ENCODE measurements around the gene SPIRE1.

SPIRE1 gene

GRCh38 chr18:12640881-12641200, 17.1 kb downstream of the SPIRE1 start:
- Histone ChIP-seq H3K4me3 (ENCODE audit: low read depth in 1 of 2, low read length in 2 of 2) (no peak overlapping the region), H3K27ac (ENCODE audit: low read length) (no peak overlapping the region), H3K9ac (ENCODE audit: low read depth, low read length) (no peak overlapping the region), H3K79me2 (ENCODE audit: insufficient read depth, low read length) (no peaks in the 10 kb centered on the region), H3K4me1 (ENCODE audit: insufficient read depth, low read length) (no peaks in the 10 kb centered on the region), H4K20me1 (ENCODE audit: insufficient read depth, low read length) (no peaks in the 10 kb centered on the region), H3K4me2 (ENCODE audit: insufficient read depth, low read length) (no peak overlapping the region), H3K9me3 (ENCODE audit: insufficient read depth, low read length, severe bottlenecking) (no peaks in the 10 kb centered on the region), H3K27me3 (ENCODE audit: insufficient read depth, low read length, poor library complexity) (no peaks in the 10 kb centered on the region), H3K36me3 (ENCODE audit: insufficient read depth, low read length) (no peaks in the 10 kb centered on the region), H2AFZ (ENCODE audit: low read depth, low read length) (no peak overlapping the region)
- ATAC-seq (ENCODE audit: insufficient read depth, low read depth): no peak
- DNase-seq: no peak
- no peak for TF ChIP-seq CTCF (IDR thresholded peaks at IDR 0.05; ENCODE audit: borderline replicate concordance, extremely low read depth, low read length, poor library complexity, severe bottlenecking)
- TF ChIP-seq EZH2 (IDR thresholded peaks at IDR 0.05; ENCODE audit: borderline replicate concordance, low read depth, low read length, severe bottlenecking): no peak

GRCh38 chr18:12639990-12640880, 17.7 kb downstream of the SPIRE1 start:
- ATAC-seq (ENCODE audit: insufficient read depth, low read depth) (no peak), DNase-seq (no peak)
- Histone ChIP-seq H3K36me3 (ENCODE audit: insufficient read depth, low read length) (no peaks in the 10 kb centered on the region), H3K9me3 (ENCODE audit: insufficient read depth, low read length, severe bottlenecking) (no peaks in the 10 kb centered on the region), H3K4me3 (ENCODE audit: low read depth in 1 of 2, low read length in 2 of 2) (no peak overlapping the region), H2AFZ (ENCODE audit: low read depth, low read length) (no peak overlapping the region), H3K9ac (ENCODE audit: low read depth, low read length) (no peak overlapping the region), H4K20me1 (ENCODE audit: insufficient read depth, low read length) (no peaks in the 10 kb centered on the region), H3K27ac (ENCODE audit: low read length) (no peak overlapping the region), H3K27me3 (ENCODE audit: insufficient read depth, low read length, poor library complexity) (no peaks in the 10 kb centered on the region), H3K79me2 (ENCODE audit: insufficient read depth, low read length) (no peaks in the 10 kb centered on the region), H3K4me1 (ENCODE audit: insufficient read depth, low read length) (no peaks in the 10 kb centered on the region), H3K4me2 (ENCODE audit: insufficient read depth, low read length) (no peak overlapping the region)
- TF ChIP-seq CTCF (IDR thresholded peaks at IDR 0.05; ENCODE audit: borderline replicate concordance, extremely low read depth, low read length, poor library complexity, severe bottlenecking): no peak
- TF ChIP-seq EZH2 (IDR thresholded peaks at IDR 0.05; ENCODE audit: borderline replicate concordance, low read depth, low read length, severe bottlenecking): no peak

GRCh38 chr18:12638644-12639124, 19.2 kb downstream of the SPIRE1 start:
- Histone ChIP-seq H2AFZ (ENCODE audit: low read depth, low read length) (no peak overlapping the region), H3K4me3 (ENCODE audit: low read depth in 1 of 2, low read length in 2 of 2) (no peak overlapping the region), H3K79me2 (ENCODE audit: insufficient read depth, low read length) (no peaks in the 10 kb centered on the region), H4K20me1 (ENCODE audit: insufficient read depth, low read length) (no peaks in the 10 kb centered on the region), H3K9ac (ENCODE audit: low read depth, low read length) (no peak overlapping the region), H3K27me3 (ENCODE audit: insufficient read depth, low read length, poor library complexity) (no peaks in the 10 kb centered on the region), H3K27ac (ENCODE audit: low read length) (no peak overlapping the region), H3K4me1 (ENCODE audit: insufficient read depth, low read length) (no peaks in the 10 kb centered on the region), H3K36me3 (ENCODE audit: insufficient read depth, low read length) (no peaks in the 10 kb centered on the region), H3K9me3 (ENCODE audit: insufficient read depth, low read length, severe bottlenecking) (no peaks in the 10 kb centered on the region), H3K4me2 (ENCODE audit: insufficient read depth, low read length) (no peak overlapping the region)
- DNase-seq (no peak), ATAC-seq (ENCODE audit: insufficient read depth, low read depth) (no peak)
- no peak for TF ChIP-seq EZH2 (IDR thresholded peaks at IDR 0.05; ENCODE audit: borderline replicate concordance, low read depth, low read length, severe bottlenecking)
- TF ChIP-seq CTCF (IDR thresholded peaks at IDR 0.05; ENCODE audit: borderline replicate concordance, extremely low read depth, low read length, poor library complexity, severe bottlenecking): no peak
